H1 (cell line): ENCODE results near the gene SPSB2. TPM values are rescaled to one million over a fixed set of nuclear protein-coding genes. Genes with fewer than 3 reads are reported as not detected.

ENCODE experiments used
- BCL11A ChIP-seq, 2 experiments: IDR thresholded peaks; one replicate each; pipeline ENCODE4 v1.6.1; 2011; ENCODE audit warnings: low read depth in 2 of 2, low read length in 2 of 2, mild to moderate bottlenecking in 2 of 2
- CHD2 ChIP-seq: IDR thresholded peaks from 2 replicates; pipeline ENCODE4 v1.6.1; 2012; ENCODE audit warnings: low read length, improper control_type of control experiment
- FOSL1 ChIP-seq: IDR thresholded peaks from 2 replicates; pipeline ENCODE4 v1.6.1; 2011; ENCODE audit warnings: mild to moderate bottlenecking, low read depth, low read length, moderate library complexity; ENCODE audit not compliant: insufficient read depth
- GTF2F1 ChIP-seq: IDR thresholded peaks from 2 replicates; pipeline ENCODE4 v1.6.1; 2012; ENCODE audit warnings: low read depth, low read length, improper control_type of control experiment, borderline replicate concordance
- JUN ChIP-seq: IDR thresholded peaks from 2 replicates; pipeline ENCODE4 v1.6.1; 2011; ENCODE audit warnings: low read depth, mild to moderate bottlenecking, improper control_type of control experiment, low read length
- KDM4A ChIP-seq: IDR thresholded peaks from one replicate; pipeline ENCODE4 v1.7.1; 2012; ENCODE audit warnings: low read depth, mild to moderate bottlenecking, moderate library complexity, low read length, inconsistent platforms; ENCODE audit not compliant: severe bottlenecking
- KDM5A ChIP-seq: fragments of 200-600 bp; IDR thresholded peaks from 2 replicates; pipeline ENCODE4 v1.7.1; 2012; ENCODE audit warnings: mild to moderate bottlenecking, low read length, inconsistent platforms, mixed read lengths
- PHF8 ChIP-seq: fragments of 200-600 bp; sonication (generic); conservative IDR thresholded peaks from 2 replicates; pipeline ENCODE4 v1.7.1; 2012; ENCODE audit warnings: low read depth, mild to moderate bottlenecking, inconsistent platforms, low read length, moderate library complexity
- RBBP5 ChIP-seq: IDR thresholded peaks from 2 replicates; pipeline ENCODE4 v1.7.1; 2012; ENCODE audit warnings: low read depth, mild to moderate bottlenecking, inconsistent platforms, low read length, moderate library complexity, borderline replicate concordance
- RXRA ChIP-seq: IDR thresholded peaks from 2 replicates; pipeline ENCODE4 v1.6.1; 2011; ENCODE audit warnings: low read depth, mild to moderate bottlenecking, low read length, moderate library complexity; ENCODE audit not compliant: insufficient read depth
- TBP ChIP-seq: IDR thresholded peaks from 2 replicates; pipeline ENCODE4 v1.6.1; 2011; ENCODE audit warnings: low read depth, low read length, improper control_type of control experiment
- polyA plus RNA-seq, 7 experiments: library from polyadenylated mRNA; depleted of rRNA in 3 of 7; stranded (reverse) in 5 of 7; unstranded in 2 of 7; fragments of >200 nt in 5 of 7; fragments of 200-250 nt in 2 of 7; gene quantifications; 1 replicate in 5 of 7; 2 replicates in 1 of 7; 4 replicates in 1 of 7; pipeline versions ENCODE4 v1.2.1 to v1.2.3, GENCODE V29; 2011 to 2013; ENCODE audit warnings: missing spikeins in 2 of 7, mixed read lengths in 2 of 7
- total RNA-seq: library from RNA; stranded (reverse); fragmentation: NEBNext Ultra II Directional; extraction: Animal tissue kit (Norgen Biotek cat#: 25700); gene quantifications from 2 replicates; pipeline ENCODE4 v1.2.1, GENCODE V29; 2021

SPSB2 gene
- total and polyA plus RNA-seq, 2 of the 8 experiments (the other 6 are each of a cell fraction or from before 2014, with no cell fraction given): 13.0 to 23.2 TPM

GRCh38 chr12:6904280-6905276 is 31.5 kb upstream of the SPSB2 start, which contains the start of gene LRRC23 (continued):
- TF ChIP-seq RXRA (no peak), BCL11A (IDR thresholded peaks at IDR 0.05; ENCODE audit: low read depth in 2 of 2, low read length in 2 of 2) (no peak), PHF8 (0 out of 2 replicates have a peak, but pooled peaks have one; percentile 33), GTF2F1 (no peak), FOSL1 (no peak), KDM4A (peak; percentile 35), JUN (peak; percentile 61; the same call in 1 of the 2 replicates), CHD2 (peak; percentile 42; the same call in 1 of the 2 replicates), RBBP5 (no peak), KDM5A (no peak), TBP (peak; percentile 51; the same call in 1 of the 2 replicates)
